SK-N-SH (cell line): ENCODE measurements around the gene ULK3. TPM values are rescaled to one million over a fixed set of nuclear protein-coding genes. Genes with fewer than 3 reads are reported as not detected.

Experiments
- CTCF ChIA-PET: fragments of 300-600, 350-600 bp; formaldehyde crosslinking; extraction: SDS; loops from one replicate; lab custom pipeline; 2021; lab: Yijun Ruan, JAX
- POLR2A ChIA-PET: fragments of 350-600 bp; sonication (Branson Sonifier 250); formaldehyde crosslinking; extraction: SDS; loops from one replicate; lab custom pipeline; 2020; ENCODE audit warnings: antibody characterized with exemption, inconsistent platforms; lab: Yijun Ruan, JAX
- DNase-seq: peaks from one replicate; pipeline ENCODE4 v3.0.0; 2012
- H2AFZ ChIP-seq: fragments of 200-600 bp; sonication (generic); 2 replicates; pipeline ENCODE4 v1.8.1; 2016; ENCODE audit warnings: antibody characterized with exemption, mild to moderate bottlenecking, low read depth
- H3F3A ChIP-seq: fragments of 200-600 bp; sonication (generic); replicated peaks from 2 replicates; pipeline ENCODE3; 2016; ENCODE audit warnings: antibody characterized with exemption, mild to moderate bottlenecking; ENCODE audit not compliant: insufficient read depth
- H3K27ac ChIP-seq, 2 experiments: fragments of 200-500 bp in 1 of 2; fragments of 200-600 bp in 1 of 2; sonication (Bioruptor generic) in 1 of 2; sonication (generic), shearing (Covaris generic) in 1 of 2; 2 replicates each; pipeline versions ENCODE4 v1.5.1 to v1.6.1; 2014 to 2016; ENCODE audit warnings: low read depth in 2 of 2, inconsistent platforms in 1 of 2, low read length in 1 of 2, mild to moderate bottlenecking in 1 of 2, mixed read lengths in 1 of 2
- H3K27me3 ChIP-seq: fragments of 200-600 bp; sonication (generic), shearing (Covaris generic); 2 replicates; pipeline ENCODE4 v1.6.1; 2016; ENCODE audit warnings: mixed run types; ENCODE audit not compliant: insufficient read depth
- H3K36me3 ChIP-seq, 2 experiments: fragments of 200-500 bp in 1 of 2; fragments of 200-600 bp in 1 of 2; sonication (Bioruptor generic) in 1 of 2; sonication (generic) in 1 of 2; replicated peaks in 1 of 2; 2 replicates each; pipeline versions ENCODE3 to v1.5.1; 2014 to 2016; ENCODE audit warnings: low read length in 1 of 2, mild to moderate bottlenecking in 1 of 2; ENCODE audit not compliant: insufficient read depth in 2 of 2, control insufficient read depth in 1 of 2
- H3K4me1 ChIP-seq, 2 experiments: fragments of 200-500 bp in 1 of 2; fragments of 200-600 bp in 1 of 2; sonication (Bioruptor generic) in 1 of 2; sonication (generic), shearing (Covaris generic) in 1 of 2; 2 replicates each; pipeline versions ENCODE4 v1.5.1 to v1.6.1; 2014 to 2016; ENCODE audit warnings: low read depth in 1 of 2, low read length in 1 of 2, mixed run types in 1 of 2; ENCODE audit not compliant: insufficient read depth in 2 of 2, control insufficient read depth in 1 of 2
- H3K4me2 ChIP-seq: fragments of 200-600 bp; sonication (generic), shearing (Covaris generic); 2 replicates; pipeline ENCODE4 v1.6.1; 2017; ENCODE audit warnings: mixed run types
- H3K4me3 ChIP-seq, 2 experiments: fragments of 200-500 bp in 1 of 2; fragments of 200-600 bp in 1 of 2; sonication (Bioruptor generic) in 1 of 2; sonication (generic), shearing (Covaris generic) in 1 of 2; 2 replicates each; pipeline versions ENCODE4 v1.5.1 to v1.8.1; 2014 to 2016; ENCODE audit warnings: low read depth in 2 of 2, inconsistent platforms in 1 of 2, low read length in 1 of 2, mild to moderate bottlenecking in 1 of 2, mixed read lengths in 1 of 2, moderate library complexity in 1 of 2
- H3K79me2 ChIP-seq: fragments of 200-600 bp; sonication (generic); 2 replicates; pipeline ENCODE4 v1.8.1; 2017; ENCODE audit warnings: mild to moderate bottlenecking; ENCODE audit not compliant: insufficient read depth
- H3K9ac ChIP-seq: fragments of 200-600 bp; sonication (generic); 2 replicates; pipeline ENCODE4 v1.6.1; 2017; ENCODE audit warnings: mixed run types
- H3K9me2 ChIP-seq: fragments of 200-600 bp; sonication (generic); 2 replicates; pipeline ENCODE4 v1.6.1; 2017; ENCODE audit warnings: mixed run types
- H3K9me3 ChIP-seq: fragments of 200-600 bp; sonication (generic); 2 replicates; pipeline ENCODE4 v1.6.1; 2017; ENCODE audit warnings: mixed run types, mild to moderate bottlenecking, moderate library complexity
- H4K20me1 ChIP-seq: fragments of 200-600 bp; sonication (generic); 2 replicates; pipeline ENCODE4 v1.6.1; 2017; ENCODE audit warnings: mild to moderate bottlenecking, mixed run types; ENCODE audit not compliant: insufficient read depth
- CHD2 ChIP-seq: fragments of 150-350 bp; IDR thresholded peaks from 2 replicates; pipeline ENCODE4 v1.6.1; 2018; ENCODE audit warnings: low read length; ENCODE audit not compliant: partially characterized antibody
- EZH2phosphoT487 ChIP-seq: fragments of 200-600 bp; sonication (generic); IDR thresholded peaks from 2 replicates; pipeline ENCODE4 v1.6.1; 2017; ENCODE audit warnings: low read depth, mixed run types, mild to moderate bottlenecking, antibody characterized with exemption, moderate library complexity, borderline replicate concordance
- FOSL2 ChIP-seq: IDR thresholded peaks from 2 replicates; pipeline ENCODE4 v1.4.0; 2012; ENCODE audit warnings: low read depth, mild to moderate bottlenecking, moderate library complexity, borderline replicate concordance
- GATA2 ChIP-seq: sonication (generic); formaldehyde crosslinking; IDR thresholded peaks from 2 replicates; pipeline ENCODE4 v1.5.0; 2020; ENCODE audit warnings: mild to moderate bottlenecking, missing genetic modification reagents
- IRF3 ChIP-seq: fragments of 150-350 bp; IDR thresholded peaks from 2 replicates; pipeline ENCODE4 v1.6.1; 2016; ENCODE audit warnings: mild to moderate bottlenecking, low read depth, low read length
- JUND ChIP-seq: IDR thresholded peaks from 2 replicates; pipeline ENCODE4 v1.4.0; 2012
- MAX ChIP-seq: IDR thresholded peaks from 2 replicates; pipeline ENCODE4 v1.4.0; 2012; ENCODE audit warnings: low read depth
- MEF2A ChIP-seq: IDR thresholded peaks from 2 replicates; pipeline ENCODE4 v1.4.0; 2012; ENCODE audit warnings: low read depth, borderline replicate concordance
- MXI1 ChIP-seq: IDR thresholded peaks from 2 replicates; pipeline ENCODE4 v1.6.1; 2012; ENCODE audit warnings: mild to moderate bottlenecking, low read depth, low read length, improper control_type of control experiment
- NFIC ChIP-seq: IDR thresholded peaks from 2 replicates; pipeline ENCODE4 v1.4.0; 2012; ENCODE audit warnings: borderline replicate concordance
- NRF1 ChIP-seq: IDR thresholded peaks from 2 replicates; pipeline ENCODE4 v1.6.1; 2012; ENCODE audit warnings: low read depth, mild to moderate bottlenecking, low read length
- POLR2AphosphoS5 ChIP-seq: IDR thresholded peaks from 2 replicates; pipeline ENCODE4 v1.6.1; 2012; ENCODE audit warnings: low read depth, low read length
- RAD21 ChIP-seq: IDR thresholded peaks from 2 replicates; pipeline ENCODE4 v1.6.1; 2012; ENCODE audit warnings: mild to moderate bottlenecking, low read length
- RCOR1 ChIP-seq: fragments of 150-350 bp; IDR thresholded peaks from 2 replicates; pipeline ENCODE4 v1.6.1; 2017; ENCODE audit warnings: antibody characterized with exemption, low read length
- RFX5 ChIP-seq: IDR thresholded peaks from 2 replicates; pipeline ENCODE4 v1.6.1; 2012; ENCODE audit warnings: mild to moderate bottlenecking, improper control_type of control experiment, low read length
- RXRA ChIP-seq: IDR thresholded peaks from 2 replicates; pipeline ENCODE4 v1.4.0; 2012; ENCODE audit warnings: low read depth, mild to moderate bottlenecking, borderline replicate concordance
- SIN3A ChIP-seq: IDR thresholded peaks from 2 replicates; pipeline ENCODE4 v1.6.1; 2012; ENCODE audit warnings: low read depth, mild to moderate bottlenecking, low read length, moderate library complexity, borderline replicate concordance
- SMC3 ChIP-seq: IDR thresholded peaks from 2 replicates; pipeline ENCODE4 v1.6.1; 2012; ENCODE audit warnings: low read depth, low read length, improper control_type of control experiment
- TAF1 ChIP-seq: IDR thresholded peaks from 2 replicates; pipeline ENCODE4 v1.6.1; 2012; ENCODE audit warnings: low read depth, mild to moderate bottlenecking, low read length, moderate library complexity, borderline replicate concordance
- TCF12 ChIP-seq: IDR thresholded peaks from 2 replicates; pipeline ENCODE4 v1.4.0; 2012
- WGBS: methylation state at CpG from one replicate; pipeline ENCODE4 v1.1.6; 2017; ENCODE audit warnings: low lambda C conversion rate; 5-methylcytosine and 5-hydroxymethylcytosine counted together
- polyA plus RNA-seq, 3 experiments: library from polyadenylated mRNA; depleted of rRNA; stranded (reverse); fragments of >200 nt; gene quantifications; 2 replicates each; pipeline ENCODE4 v1.2.3, GENCODE V29; 2012
- TF ChIP-seq, protein P1 (sequence below): IDR thresholded peaks from 2 replicates; pipeline ENCODE4 v1.4.0; 2012; ENCODE audit warnings: low read depth, borderline replicate concordance

ULK3 gene
- polyA plus RNA-seq, 1 of the 3 experiments (the other 2 are of a cell fraction) = 41.3 TPM

DNA sequence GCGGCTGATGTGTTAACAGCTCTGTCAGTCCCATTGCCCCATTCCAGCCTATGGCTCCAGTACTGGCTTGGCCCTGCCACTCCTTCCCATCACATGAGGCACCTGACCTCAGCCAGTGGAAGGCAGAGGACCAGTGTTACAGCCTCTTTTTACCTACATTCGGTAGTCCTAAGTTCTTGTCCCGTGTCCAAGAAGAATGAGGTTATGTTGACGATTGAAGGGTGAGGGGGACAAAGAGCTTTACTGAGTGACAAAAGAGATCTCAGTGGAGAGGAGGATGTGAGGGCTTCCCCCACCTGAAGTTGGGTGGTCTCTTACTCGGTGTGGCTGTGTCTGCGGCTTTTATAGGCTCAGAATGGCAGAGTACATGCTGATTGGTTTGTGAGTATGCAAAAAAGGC, 39.6 kb upstream of the ULK3 start:
- Histone ChIP-seq H3K4me1 (no peaks in the 10 kb centered on the region), H3K27ac (no peak overlapping the region), H3K79me2 (no peaks in the 10 kb centered on the region), H3K27me3 (no peaks in the 10 kb centered on the region), H3K9me3 (no peaks in the 10 kb centered on the region), H2AFZ (no peak overlapping the region), H3K9ac (no peak overlapping the region), H3K36me3 (no peaks in the 10 kb centered on the region), H3F3A (no peaks in the 10 kb centered on the region), H3K4me3 (no peak overlapping the region), H3K4me2 (no peak overlapping the region), H4K20me1 (no peaks in the 10 kb centered on the region), H3K9me2 (no peaks in the 10 kb centered on the region)
- WGBS = 83% methylated on average over 5 of the region's 6 CpGs
- no peak for TF ChIP-seq RAD21
- no peak for TF ChIP-seq NRF1
- no peak for TF ChIP-seq RXRA
- no peak for TF ChIP-seq CHD2
- no peak for TF ChIP-seq RCOR1
- TF ChIP-seq NFIC = no peak
- no peak for TF ChIP-seq TAF1
- no peak for TF ChIP-seq MXI1
- TF ChIP-seq, protein P1, sequence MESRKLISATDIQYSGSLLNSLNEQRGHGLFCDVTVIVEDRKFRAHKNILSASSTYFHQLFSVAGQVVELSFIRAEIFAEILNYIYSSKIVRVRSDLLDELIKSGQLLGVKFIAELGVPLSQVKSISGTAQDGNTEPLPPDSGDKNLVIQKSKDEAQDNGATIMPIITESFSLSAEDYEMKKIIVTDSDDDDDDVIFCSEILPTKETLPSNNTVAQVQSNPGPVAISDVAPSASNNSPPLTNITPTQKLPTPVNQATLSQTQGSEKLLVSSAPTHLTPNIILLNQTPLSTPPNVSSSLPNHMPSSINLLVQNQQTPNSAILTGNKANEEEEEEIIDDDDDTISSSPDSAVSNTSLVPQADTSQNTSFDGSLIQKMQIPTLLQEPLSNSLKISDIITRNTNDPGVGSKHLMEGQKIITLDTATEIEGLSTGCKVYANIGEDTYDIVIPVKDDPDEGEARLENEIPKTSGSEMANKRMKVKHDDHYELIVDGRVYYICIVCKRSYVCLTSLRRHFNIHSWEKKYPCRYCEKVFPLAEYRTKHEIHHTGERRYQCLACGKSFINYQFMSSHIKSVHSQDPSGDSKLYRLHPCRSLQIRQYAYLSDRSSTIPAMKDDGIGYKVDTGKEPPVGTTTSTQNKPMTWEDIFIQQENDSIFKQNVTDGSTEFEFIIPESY = no peak
- TF ChIP-seq TCF12 = no peak
- TF ChIP-seq POLR2AphosphoS5 = no peak
- no peak for TF ChIP-seq SMC3
- TF ChIP-seq MEF2A = no peak
- no peak for TF ChIP-seq GATA2 (CRISPR knock-in tag)
- no peak for TF ChIP-seq FOSL2
- TF ChIP-seq MAX = no peak
- TF ChIP-seq SIN3A = no peak
- DNase-seq = no peak
- ChIA-PET CTCF (interaction anchor here (0.9 to 2.5 kb wide), 3 partner anchors 19 to 68 kb away, joined by 3 to 14 read pairs (median 5); no protein-coding TSS in a partner anchor), POLR2A (interaction anchor here (0.7 kb wide), 1 partner anchor 9 kb away, joined by 3 read pairs; the partner anchor contains the start of gene SCAMP2)

DNA sequence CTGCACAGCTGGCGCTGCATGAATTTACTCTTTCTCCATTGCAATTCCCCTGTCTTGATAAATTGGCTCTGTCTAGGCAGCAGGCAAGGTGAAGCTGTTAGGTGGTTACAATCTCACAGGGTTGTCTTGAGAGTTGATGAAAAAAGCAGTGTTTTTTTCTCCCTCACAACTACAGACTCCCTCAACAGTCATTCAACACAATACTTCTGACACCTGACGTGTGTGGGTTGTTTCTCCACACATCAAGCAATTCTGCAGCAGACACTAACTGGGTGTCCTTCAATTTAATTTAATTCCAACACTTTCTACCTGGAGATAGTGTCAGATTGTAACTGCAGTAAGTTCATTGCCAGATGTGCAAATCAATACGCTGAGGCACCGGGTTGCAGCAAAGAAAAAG, 35.3 kb upstream of the ULK3 start:
- CTCF ChIA-PET = interaction anchor here (1.4 to 1.7 kb wide), 2 partner anchors 23 to 72 kb away, joined by 5 read pairs; no protein-coding TSS in a partner anchor
- no peaks in the 10 kb centered on the region for H3K36me3 ChIP-seq
- H3F3A ChIP-seq = no peaks in the 10 kb centered on the region
- no peak overlapping the region for H3K4me2 ChIP-seq
- POLR2A ChIA-PET = no interaction called here
- no peaks in the 10 kb centered on the region for H4K20me1 ChIP-seq
- no peaks in the 10 kb centered on the region for H3K9me2 ChIP-seq
- H3K27me3 ChIP-seq = no peaks in the 10 kb centered on the region
- no peak overlapping the region for H3K9ac ChIP-seq
- H3K79me2 ChIP-seq = no peaks in the 10 kb centered on the region
- H3K27ac ChIP-seq = no peak overlapping the region
- WGBS = 80% methylated on average over 4 of the region's 4 CpGs
- no peaks in the 10 kb centered on the region for H3K9me3 ChIP-seq
- H2AFZ ChIP-seq = no peak overlapping the region
- peaks cover 0 to 4% of the 10 kb centered on the region in 2 experiments; a peak in 1 of 4 replicates for H3K4me1 ChIP-seq
- H3K4me3 ChIP-seq = no peak overlapping the region
- DNase-seq = no peak
- TF ChIP-seq RFX5 = no peak
- TF ChIP-seq SIN3A = no peak
- TF ChIP-seq IRF3 = no peak
- TF ChIP-seq TAF1 = no peak
- no peak for TF ChIP-seq EZH2phosphoT487
- TF ChIP-seq MEF2A = no peak
- TF ChIP-seq, protein P1 = no peak
- no peak for TF ChIP-seq JUND
- no peak for TF ChIP-seq MAX
- TF ChIP-seq NFIC = no peak
- TF ChIP-seq POLR2AphosphoS5 = no peak
